Measurements from ENCODE around the gene C19orf47. TPM values are rescaled to one million over a fixed set of nuclear protein-coding genes. Genes with fewer than 3 reads are reported as not detected.

Gene C19orf47
- total RNA-seq, 3 donors from 2014 or later (not counting 1 experiment from before 2014, with no cell fraction given): 15.2 to 20.2 (median 16.1) TPM

DNA sequence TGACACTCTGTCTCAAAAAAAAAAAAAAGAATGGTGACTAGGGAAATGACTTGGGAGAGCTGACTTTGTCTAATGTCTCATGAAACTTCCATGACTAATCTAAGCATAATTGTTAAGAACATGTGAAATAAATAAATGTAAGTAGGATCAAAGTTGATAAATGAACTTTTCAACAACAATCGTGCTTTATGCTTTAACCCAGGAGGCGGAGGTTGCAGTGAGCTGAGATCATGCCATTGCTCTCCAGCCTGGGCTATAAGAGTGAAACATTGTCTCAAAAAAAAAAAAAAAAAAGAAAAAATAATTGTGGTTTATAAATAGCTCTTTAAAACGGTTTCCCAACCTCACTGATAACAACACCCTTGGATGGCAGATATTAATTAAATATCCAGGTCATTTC, 50.2 kb downstream of the C19orf47 start:
- no peaks in the 10 kb centered on the region for H3K9me3 Mint-ChIP-seq
- no peaks in the 10 kb centered on the region for H3K36me3 ChIP-seq (ENCODE audit: control insufficient read depth, insufficient read depth, low read length)
- DNase-seq (no peak), ATAC-seq (no peak)
- no peaks in the 10 kb centered on the region for H3K4me1 ChIP-seq (ENCODE audit: control insufficient read depth, insufficient read depth, low read length)
- H3K27me3 Mint-ChIP-seq (ENCODE audit: low read depth in 2 of 2): no peaks in the 10 kb centered on the region
- H3K27ac ChIP-seq (ENCODE audit: low read length): no peak overlapping the region
- no peaks in the 10 kb centered on the region for H3K4me1 Mint-ChIP-seq
- H3K9me3 ChIP-seq (ENCODE audit: control insufficient read depth, insufficient read depth, low read length): no peaks in the 10 kb centered on the region
- no peak overlapping the region for H3K27ac Mint-ChIP-seq
- TF ChIP-seq, protein P1, sequence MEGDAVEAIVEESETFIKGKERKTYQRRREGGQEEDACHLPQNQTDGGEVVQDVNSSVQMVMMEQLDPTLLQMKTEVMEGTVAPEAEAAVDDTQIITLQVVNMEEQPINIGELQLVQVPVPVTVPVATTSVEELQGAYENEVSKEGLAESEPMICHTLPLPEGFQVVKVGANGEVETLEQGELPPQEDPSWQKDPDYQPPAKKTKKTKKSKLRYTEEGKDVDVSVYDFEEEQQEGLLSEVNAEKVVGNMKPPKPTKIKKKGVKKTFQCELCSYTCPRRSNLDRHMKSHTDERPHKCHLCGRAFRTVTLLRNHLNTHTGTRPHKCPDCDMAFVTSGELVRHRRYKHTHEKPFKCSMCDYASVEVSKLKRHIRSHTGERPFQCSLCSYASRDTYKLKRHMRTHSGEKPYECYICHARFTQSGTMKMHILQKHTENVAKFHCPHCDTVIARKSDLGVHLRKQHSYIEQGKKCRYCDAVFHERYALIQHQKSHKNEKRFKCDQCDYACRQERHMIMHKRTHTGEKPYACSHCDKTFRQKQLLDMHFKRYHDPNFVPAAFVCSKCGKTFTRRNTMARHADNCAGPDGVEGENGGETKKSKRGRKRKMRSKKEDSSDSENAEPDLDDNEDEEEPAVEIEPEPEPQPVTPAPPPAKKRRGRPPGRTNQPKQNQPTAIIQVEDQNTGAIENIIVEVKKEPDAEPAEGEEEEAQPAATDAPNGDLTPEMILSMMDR (IDR thresholded peaks at IDR 0.05): no peak
- no peaks in the 10 kb centered on the region for H3K27me3 ChIP-seq (ENCODE audit: control insufficient read depth, insufficient read depth, low read length)
- no peak overlapping the region for H3K4me3 Mint-ChIP-seq
- intact Hi-C loops (cut with micrococcal nuclease): no loop called here
- H3K36me3 Mint-ChIP-seq: no peaks in the 10 kb centered on the region
- 100% methylated on average over 2 of the region's 3 CpGs for WGBS (ENCODE audit: insufficient coverage)
- no peak overlapping the region for H3K4me3 ChIP-seq (ENCODE audit: low read length)

DNA sequence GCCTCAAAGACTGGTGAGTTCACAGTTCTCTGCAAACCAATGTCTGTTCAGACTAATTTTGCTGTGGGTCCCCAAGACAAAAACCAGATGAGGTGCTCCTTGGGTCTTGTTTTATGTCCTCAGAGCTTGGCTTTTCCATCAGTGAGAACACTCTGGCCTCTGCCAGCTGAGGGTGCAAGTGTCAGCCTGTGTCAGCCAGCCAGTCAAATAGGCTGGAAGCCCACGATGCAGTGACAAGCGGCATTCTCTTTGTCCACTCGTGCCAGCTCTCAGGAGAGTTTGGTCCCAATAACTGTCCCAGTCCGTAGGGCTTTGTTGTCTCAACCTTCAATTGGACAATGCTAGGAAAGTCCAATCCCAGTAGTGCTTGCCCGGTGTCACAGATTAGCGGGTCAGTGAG, 53.6 kb downstream of the C19orf47 start:
- Mint-ChIP-seq H3K4me1 (no peaks in the 10 kb centered on the region), H3K27me3 (ENCODE audit: low read depth in 2 of 2) (no peaks in the 10 kb centered on the region), H3K36me3 (no peaks in the 10 kb centered on the region), H3K9me3 (no peaks in the 10 kb centered on the region), H3K27ac (no peak overlapping the region), H3K4me3 (no peak overlapping the region)
- Histone ChIP-seq H3K4me1 (ENCODE audit: control insufficient read depth, insufficient read depth, low read length) (no peaks in the 10 kb centered on the region), H3K36me3 (ENCODE audit: control insufficient read depth, insufficient read depth, low read length) (no peaks in the 10 kb centered on the region), H3K4me3 (ENCODE audit: low read length) (no peak overlapping the region), H3K27me3 (ENCODE audit: control insufficient read depth, insufficient read depth, low read length) (no peaks in the 10 kb centered on the region), H3K27ac (ENCODE audit: low read length) (no peak overlapping the region), H3K9me3 (ENCODE audit: control insufficient read depth, insufficient read depth, low read length) (no peaks in the 10 kb centered on the region)
- intact Hi-C loops (cut with micrococcal nuclease): no loop called here
- TF ChIP-seq, protein P1 (IDR thresholded peaks at IDR 0.05): no peak
- no peak for ATAC-seq
- DNase-seq: no peak
- 94% methylated on average over 6 of the region's 6 CpGs for WGBS (ENCODE audit: insufficient coverage)

DNA sequence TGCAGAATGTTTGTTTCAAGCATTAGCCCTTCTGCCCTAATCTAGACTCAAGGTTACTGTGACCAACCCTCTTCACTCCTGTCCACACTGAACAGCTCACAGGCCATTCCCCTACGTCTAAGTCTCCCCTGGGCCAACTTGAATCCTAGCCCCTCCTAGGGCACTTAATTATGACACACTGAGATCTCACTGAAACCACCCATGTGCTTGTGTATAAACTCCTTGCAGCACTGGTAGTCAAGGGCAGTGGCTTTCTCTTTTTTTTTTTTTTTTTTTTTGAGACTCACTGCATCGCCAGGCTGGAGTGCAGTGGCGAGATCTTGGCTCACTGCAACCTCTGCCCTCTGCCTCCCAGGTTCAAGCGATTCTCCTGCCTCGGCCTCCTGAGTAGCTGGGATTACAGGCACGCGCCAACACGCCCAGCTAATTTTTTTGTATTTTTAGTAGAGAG, 61.2 kb downstream of the C19orf47 start:
- Histone ChIP-seq H3K27ac (ENCODE audit: low read length) (no peak overlapping the region), H3K4me1 (ENCODE audit: control insufficient read depth, insufficient read depth, low read length) (peaks cover 35% of the 10 kb centered on the region), H3K9me3 (ENCODE audit: control insufficient read depth, insufficient read depth, low read length) (no peaks in the 10 kb centered on the region), H3K27me3 (ENCODE audit: control insufficient read depth, insufficient read depth, low read length) (no peaks in the 10 kb centered on the region), H3K36me3 (ENCODE audit: control insufficient read depth, insufficient read depth, low read length) (peaks cover 2% of the 10 kb centered on the region), H3K4me3 (ENCODE audit: low read length) (no peak overlapping the region)
- H3K27ac Mint-ChIP-seq: peak overlapping the region; percentile 99
- no peaks in the 10 kb centered on the region for H3K36me3 Mint-ChIP-seq
- no peaks in the 10 kb centered on the region for H3K9me3 Mint-ChIP-seq
- intact Hi-C loops (cut with micrococcal nuclease): loop anchor here (10.0 kb wide), 1 partner anchor 142 kb away; no protein-coding TSS in a partner anchor
- no peak for DNase-seq
- ATAC-seq: no peak
- TF ChIP-seq, protein P1 (IDR thresholded peaks at IDR 0.05): no peak
- WGBS (ENCODE audit: insufficient coverage): 95% methylated on average over 8 of the region's 8 CpGs
- H3K4me3 Mint-ChIP-seq: peak overlapping the region; percentile 4
- no peaks in the 10 kb centered on the region for H3K27me3 Mint-ChIP-seq (ENCODE audit: low read depth in 2 of 2)
- peaks cover 27 to 41% of the 10 kb centered on the region in 2 donors for H3K4me1 Mint-ChIP-seq
